MM.1S (cell line): Measurements from ENCODE around the gene MYL9.

Experiments
- DNase-seq: peaks from one replicate; pipeline ENCODE4 v3.0.0-alpha.2; 2015
- H2AFZ ChIP-seq: fragments of 300-600 bp; sonication (generic); 2 replicates; pipeline ENCODE4 v1.6.0; 2016; ENCODE audit warnings: antibody characterized with exemption, low read length
- H3F3A ChIP-seq: fragments of 300-600 bp; sonication (generic); 2 replicates; pipeline ENCODE4 v1.6.1; 2016; ENCODE audit warnings: mild to moderate bottlenecking, antibody characterized with exemption, low read length, moderate library complexity, mixed read lengths; ENCODE audit not compliant: insufficient read depth
- H3K27ac ChIP-seq: fragments of 300-600 bp; sonication (generic); 2 replicates; pipeline ENCODE4 v1.5.1; 2016; ENCODE audit warnings: mild to moderate bottlenecking, low read length
- H3K27me3 ChIP-seq: fragments of 300-600 bp; sonication (generic); replicated peaks from 2 replicates; pipeline ENCODE4 v1.6.0; 2016; ENCODE audit warnings: low read length; ENCODE audit not compliant: insufficient read depth
- H3K36me3 ChIP-seq: fragments of 300-600 bp; sonication (generic); replicated peaks from 2 replicates; pipeline ENCODE4 v1.6.1; 2016; ENCODE audit warnings: mild to moderate bottlenecking, low read length, mixed read lengths; ENCODE audit not compliant: insufficient read depth
- H3K4me1 ChIP-seq: fragments of 300-600 bp; sonication (generic); 2 replicates; pipeline ENCODE4 v1.6.1; 2016; ENCODE audit warnings: low read length, mixed read lengths
- H3K4me2 ChIP-seq: fragments of 300-600 bp; sonication (generic); 2 replicates; pipeline ENCODE4 v1.6.0; 2016; ENCODE audit warnings: low read depth, low read length
- H3K4me3 ChIP-seq: fragments of 300-600 bp; sonication (generic); 2 replicates; pipeline ENCODE4 v1.5.1; 2016; ENCODE audit warnings: low read length, mixed read lengths
- H3K79me2 ChIP-seq: fragments of 300-600 bp; sonication (generic); 2 replicates; pipeline ENCODE4 v1.6.1; 2016; ENCODE audit warnings: mixed run types, low read length, mixed read lengths
- H3K9ac ChIP-seq: fragments of 300-600 bp; sonication (generic); 2 replicates; pipeline ENCODE4 v1.6.1; 2016; ENCODE audit warnings: low read length, mixed read lengths
- H3K9me2 ChIP-seq: fragments of 300-600 bp; sonication (generic); replicated peaks from 2 replicates; pipeline ENCODE4 v1.6.1; 2016; ENCODE audit warnings: mild to moderate bottlenecking, low read length, mixed read lengths; ENCODE audit not compliant: insufficient read depth
- H3K9me3 ChIP-seq: fragments of 300-600 bp; sonication (generic); replicated peaks from 2 replicates; pipeline ENCODE4 v1.6.1; 2016; ENCODE audit warnings: mild to moderate bottlenecking, low read length, mixed read lengths; ENCODE audit not compliant: insufficient read depth
- H4K20me1 ChIP-seq: fragments of 300-600 bp; sonication (generic); 2 replicates; pipeline ENCODE4 v1.6.1; 2016; ENCODE audit warnings: mild to moderate bottlenecking, low read length, moderate library complexity, mixed read lengths; ENCODE audit not compliant: insufficient read depth
- EZH2 ChIP-seq: fragments of 300-600 bp; sonication (generic); optimal IDR thresholded peaks from 2 replicates; pipeline ENCODE3; 2017; ENCODE audit warnings: low read depth, mild to moderate bottlenecking, antibody characterized with exemption, low read length, mixed read lengths
- EZH2phosphoT487 ChIP-seq: fragments of 300-600 bp; sonication (generic); IDR thresholded peaks from 2 replicates; pipeline ENCODE4 v1.6.1; 2018; ENCODE audit warnings: antibody characterized with exemption, low read length
- TF ChIP-seq, protein P1 (sequence below): fragments of 300-600 bp; sonication (generic); IDR thresholded peaks from 2 replicates; pipeline ENCODE4 v1.5.1; 2016; ENCODE audit warnings: antibody characterized with exemption, low read length, mixed read lengths

Gene MYL9

DNA sequence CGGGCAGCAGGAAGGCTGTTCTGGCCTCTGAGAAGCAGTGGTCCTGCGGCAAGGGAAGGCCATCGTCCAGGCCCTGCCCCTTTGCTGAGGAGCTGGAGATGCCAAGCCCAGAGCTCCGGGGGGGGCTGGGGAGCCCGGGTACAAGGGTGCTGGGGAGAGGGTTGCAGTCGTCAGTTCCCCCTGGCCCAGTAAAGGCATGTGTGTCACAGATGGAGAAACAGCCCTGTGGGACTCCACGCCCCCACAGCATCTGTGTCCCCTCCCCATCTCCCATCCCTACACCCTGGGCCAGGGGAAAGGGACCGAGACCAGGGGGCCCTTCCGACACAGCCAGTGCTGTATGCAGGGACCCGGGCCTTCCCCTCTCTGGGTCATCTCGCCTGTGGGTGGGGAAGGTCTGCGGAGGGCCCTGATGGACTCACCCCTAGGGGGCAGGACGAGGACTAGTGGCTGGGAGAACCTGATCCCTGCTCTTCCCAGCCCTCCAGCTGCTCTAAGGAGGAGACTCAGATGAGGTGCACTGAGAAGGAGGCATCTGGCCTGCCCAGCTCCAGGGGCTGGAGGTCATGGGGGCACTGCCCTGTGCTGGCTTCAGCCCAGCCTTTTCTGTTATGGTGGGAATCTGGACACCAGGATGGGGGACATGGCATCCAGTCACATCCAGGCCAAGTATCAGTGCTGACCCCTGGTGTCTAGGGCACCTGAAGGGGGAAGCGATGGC lies 609 bp downstream of the MYL9 start:
- H3K79me2 ChIP-seq: no peaks in the 10 kb centered on the region
- H3K9ac ChIP-seq: no peak overlapping the region
- TF ChIP-seq, protein P1, sequence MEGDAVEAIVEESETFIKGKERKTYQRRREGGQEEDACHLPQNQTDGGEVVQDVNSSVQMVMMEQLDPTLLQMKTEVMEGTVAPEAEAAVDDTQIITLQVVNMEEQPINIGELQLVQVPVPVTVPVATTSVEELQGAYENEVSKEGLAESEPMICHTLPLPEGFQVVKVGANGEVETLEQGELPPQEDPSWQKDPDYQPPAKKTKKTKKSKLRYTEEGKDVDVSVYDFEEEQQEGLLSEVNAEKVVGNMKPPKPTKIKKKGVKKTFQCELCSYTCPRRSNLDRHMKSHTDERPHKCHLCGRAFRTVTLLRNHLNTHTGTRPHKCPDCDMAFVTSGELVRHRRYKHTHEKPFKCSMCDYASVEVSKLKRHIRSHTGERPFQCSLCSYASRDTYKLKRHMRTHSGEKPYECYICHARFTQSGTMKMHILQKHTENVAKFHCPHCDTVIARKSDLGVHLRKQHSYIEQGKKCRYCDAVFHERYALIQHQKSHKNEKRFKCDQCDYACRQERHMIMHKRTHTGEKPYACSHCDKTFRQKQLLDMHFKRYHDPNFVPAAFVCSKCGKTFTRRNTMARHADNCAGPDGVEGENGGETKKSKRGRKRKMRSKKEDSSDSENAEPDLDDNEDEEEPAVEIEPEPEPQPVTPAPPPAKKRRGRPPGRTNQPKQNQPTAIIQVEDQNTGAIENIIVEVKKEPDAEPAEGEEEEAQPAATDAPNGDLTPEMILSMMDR: peak; percentile 14; the same call in 1 of the 2 replicates
- no peak for TF ChIP-seq EZH2phosphoT487
- no peak for DNase-seq
- H3K4me2 ChIP-seq: no peak overlapping the region; the same call in 1 of the 2 replicates
- H4K20me1 ChIP-seq: no peaks in the 10 kb centered on the region
- no peaks in the 10 kb centered on the region for H3K9me3 ChIP-seq
- peak overlapping the region; percentile 57 for H2AFZ ChIP-seq
- no peak overlapping the region for H3K4me3 ChIP-seq
- H3K36me3 ChIP-seq: no peaks in the 10 kb centered on the region
- H3K27me3 ChIP-seq: no peaks in the 10 kb centered on the region
- 0 out of 2 replicates have a peak, but pooled peaks cover 3% of the 10 kb centered on the region for H3F3A ChIP-seq
- H3K27ac ChIP-seq: no peak overlapping the region
- no peaks in the 10 kb centered on the region for H3K4me1 ChIP-seq
- no peaks in the 10 kb centered on the region for H3K9me2 ChIP-seq

DNA sequence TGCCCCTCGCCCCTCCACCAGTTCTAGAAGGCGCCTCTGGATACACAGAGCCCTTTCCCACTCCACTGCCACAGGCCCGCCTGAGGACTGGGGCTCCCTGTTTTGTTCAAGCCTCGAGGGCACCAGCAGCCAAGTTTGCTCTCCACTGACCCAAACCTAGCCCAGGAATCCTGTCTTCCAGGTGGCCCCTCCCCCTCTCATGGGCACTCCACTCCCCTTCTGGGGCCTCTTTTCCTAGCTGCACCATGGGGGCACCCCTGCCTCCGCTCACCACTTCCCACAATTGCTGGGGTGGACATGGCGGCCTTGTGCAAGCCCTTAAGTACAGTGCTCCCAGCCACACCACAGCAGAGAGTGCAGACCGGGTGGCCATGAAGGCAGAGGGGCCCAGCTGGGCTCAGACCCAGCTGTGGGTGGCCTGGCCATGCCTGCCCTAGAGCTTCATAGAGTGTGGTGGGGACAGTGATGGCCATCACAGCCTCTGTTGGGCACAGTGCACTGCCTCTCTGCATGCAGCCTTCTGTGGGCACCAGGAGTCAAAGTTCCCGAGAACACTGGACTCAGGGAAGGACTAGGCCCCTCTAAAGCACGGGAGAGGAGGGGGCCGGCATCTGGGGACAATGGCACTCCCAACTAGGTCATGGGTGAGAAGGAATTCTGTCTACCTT lies 1.3 kb downstream of the MYL9 start:
- no peak overlapping the region for H3K27ac ChIP-seq
- no peak overlapping the region for H3K4me3 ChIP-seq
- no peak overlapping the region for H2AFZ ChIP-seq
- H3K27me3 ChIP-seq: no peaks in the 10 kb centered on the region
- no peaks in the 10 kb centered on the region for H3K36me3 ChIP-seq
- 0 out of 2 replicates have a peak, but pooled peaks cover 3% of the 10 kb centered on the region for H3F3A ChIP-seq
- no peaks in the 10 kb centered on the region for H3K4me1 ChIP-seq
- no peak overlapping the region for H3K9ac ChIP-seq
- H3K9me2 ChIP-seq: no peaks in the 10 kb centered on the region
- H3K9me3 ChIP-seq: no peaks in the 10 kb centered on the region
- H3K4me2 ChIP-seq: no peak overlapping the region
- no peaks in the 10 kb centered on the region for H3K79me2 ChIP-seq
- TF ChIP-seq EZH2phosphoT487 (no peak), EZH2 (no peak)
- TF ChIP-seq, protein P1: no peak
- DNase-seq: no peak
- no peaks in the 10 kb centered on the region for H4K20me1 ChIP-seq

DNA sequence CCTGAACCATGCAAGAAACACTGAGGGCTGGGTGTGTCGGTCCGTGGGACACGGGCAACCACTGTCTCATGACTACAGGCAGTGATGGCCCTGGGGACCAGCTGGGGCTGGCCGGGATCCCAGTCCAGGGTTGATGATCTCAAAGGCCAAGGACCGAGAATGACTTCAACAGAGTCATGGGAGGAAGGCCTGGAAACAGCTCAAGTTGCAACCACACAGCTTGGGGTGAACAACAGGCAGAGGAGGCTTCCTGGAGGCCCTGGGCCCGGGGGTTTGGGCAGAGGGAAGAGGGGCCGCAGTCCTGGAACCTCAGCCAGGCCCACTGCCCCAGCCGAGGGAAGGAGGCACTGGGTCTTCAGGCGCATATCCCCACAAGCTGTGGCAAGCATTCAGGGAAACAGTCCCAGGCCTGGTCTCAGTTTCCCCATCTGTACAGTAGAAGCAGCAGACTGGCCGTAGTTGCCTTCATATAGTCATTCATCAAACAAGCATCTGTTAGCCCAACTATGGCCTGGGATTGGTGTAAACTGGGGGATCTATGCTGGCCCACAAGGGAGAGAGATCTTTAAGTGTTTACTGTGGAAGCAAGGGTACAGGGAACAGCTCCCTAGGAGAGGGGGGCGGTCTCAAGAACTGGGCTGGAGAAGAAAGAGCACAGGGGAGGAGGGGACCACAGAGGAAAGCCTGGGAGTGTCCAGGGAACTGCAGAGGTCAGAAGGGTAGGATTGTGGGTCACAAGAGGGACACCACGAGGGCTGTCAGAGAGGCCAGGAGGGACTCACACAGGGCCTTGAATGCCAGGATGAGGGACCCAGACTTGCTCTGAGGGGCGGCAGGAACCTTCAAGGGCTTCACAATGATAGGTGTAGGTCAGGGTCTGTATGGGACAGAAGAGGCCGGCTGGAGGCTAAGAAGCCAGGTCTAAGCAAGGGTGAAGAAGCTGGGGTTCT lies 2.1 kb downstream of the MYL9 start:
- no peak overlapping the region for H3K9ac ChIP-seq

More for the DNA sequence above, 2.1 kb downstream of the MYL9 start:
- no peaks in the 10 kb centered on the region for H3K79me2 ChIP-seq
- H3F3A ChIP-seq: 0 out of 2 replicates have a peak, but pooled peaks cover 3% of the 10 kb centered on the region
- TF ChIP-seq, protein P1: no peak
- TF ChIP-seq EZH2 (no peak), EZH2phosphoT487 (no peak)
- no peaks in the 10 kb centered on the region for H3K36me3 ChIP-seq
- H3K27ac ChIP-seq: no peak overlapping the region
- H3K27me3 ChIP-seq: no peaks in the 10 kb centered on the region
- no peak overlapping the region for H3K4me3 ChIP-seq
- no peaks in the 10 kb centered on the region for H3K9me2 ChIP-seq
- DNase-seq: no peak
- no peaks in the 10 kb centered on the region for H4K20me1 ChIP-seq
- no peak overlapping the region for H3K4me2 ChIP-seq
- no peak overlapping the region for H2AFZ ChIP-seq
- no peaks in the 10 kb centered on the region for H3K4me1 ChIP-seq
- H3K9me3 ChIP-seq: no peaks in the 10 kb centered on the region
